ENCODE measurements around the gene PRRG2.
A peak's percentile ranks its signal among the peaks of the same experiment; 100 is the strongest.
"Not testable (repeated sequence)": the region's sequence is repeated elsewhere in the genome, so short reads cannot be mapped to it uniquely, and the experiment has no call there.

Gene PRRG2

DNA sequence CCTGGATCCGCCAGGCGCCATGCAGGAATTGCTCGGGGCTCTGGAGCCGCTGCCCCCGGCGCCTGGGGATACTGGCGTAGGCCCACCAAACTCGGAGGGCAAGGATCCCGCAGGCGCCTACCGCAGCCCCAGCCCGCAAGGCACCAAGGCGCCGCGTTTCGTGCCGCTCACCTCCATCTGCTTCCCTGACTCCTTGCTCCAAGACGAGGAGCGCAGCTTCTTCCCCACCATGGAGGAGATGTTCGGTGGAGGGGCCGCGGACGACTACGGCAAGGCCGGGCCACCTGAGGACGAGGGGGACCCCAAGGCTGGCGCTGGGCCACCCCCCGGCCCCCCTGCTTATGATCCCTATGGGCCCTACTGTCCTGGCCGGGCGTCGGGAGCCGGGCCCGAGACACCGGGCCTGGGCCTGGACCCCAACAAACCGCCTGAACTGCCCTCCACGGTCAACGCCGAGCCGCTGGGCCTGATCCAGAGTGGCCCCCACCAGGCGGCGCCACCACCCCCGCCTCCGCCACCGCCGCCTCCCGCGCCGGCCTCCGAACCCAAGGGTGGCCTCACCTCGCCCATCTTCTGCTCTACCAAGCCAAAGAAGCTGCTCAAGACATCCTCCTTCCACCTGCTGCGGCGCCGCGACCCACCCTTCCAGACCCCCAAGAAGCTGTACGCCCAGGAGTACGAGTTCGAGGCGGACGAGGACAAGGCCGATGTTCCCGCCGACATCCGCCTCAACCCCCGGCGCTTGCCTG, 16.0 kb downstream of the PRRG2 start:
- DNase-seq (no peak), ATAC-seq (replicated peaks) (no peak)
- Mint-ChIP-seq H3K9me3 (no peaks in the 10 kb centered on the region), H3K27me3 (no peaks in the 10 kb centered on the region), H3K27ac (no peak overlapping the region), H3K4me1 (peaks cover 27 to 46% of the 10 kb centered on the region in 2 donors), H3K4me3 (no peak overlapping the region), H3K36me3 (peaks cover 34 to 50% of the 10 kb centered on the region in 2 donors)

DNA sequence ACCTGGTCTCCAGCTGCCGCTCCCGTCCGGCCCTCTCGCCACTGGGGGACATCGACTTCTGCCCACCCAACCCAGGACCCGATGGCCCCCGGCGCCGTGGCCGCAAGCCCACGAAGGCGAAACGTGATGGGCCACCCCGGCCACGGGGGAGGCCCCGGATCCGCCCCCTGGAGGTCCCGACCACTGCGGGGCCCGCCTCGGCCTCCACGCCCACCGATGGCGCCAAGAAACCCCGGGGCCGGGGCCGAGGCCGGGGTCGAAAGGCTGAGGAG, 16.5 kb downstream of the PRRG2 start:
- no peak overlapping the region for H3K4me3 Mint-ChIP-seq
- no peak overlapping the region for H3K27ac Mint-ChIP-seq
- DNase-seq (no peak), ATAC-seq (replicated peaks) (no peak)
- H3K4me1 Mint-ChIP-seq, result peaks cover 24 to 41% of the 10 kb centered on the region in 2 donors
- no peaks in the 10 kb centered on the region for H3K9me3 Mint-ChIP-seq
- no peaks in the 10 kb centered on the region for H3K27me3 Mint-ChIP-seq
- peaks cover 34 to 47% of the 10 kb centered on the region in 2 donors for H3K36me3 Mint-ChIP-seq

GRCh38 chr19:49599378-49600295, 18.5 kb downstream of the PRRG2 start:
- peaks cover 8 to 21% of the 10 kb centered on the region in 2 donors for H3K4me1 Mint-ChIP-seq

GRCh38 chr19:49601482-49602038, 20.4 kb downstream of the PRRG2 start:
- no peak for ATAC-seq (replicated peaks)
- H3K36me3 Mint-ChIP-seq, result peaks cover 26 to 32% of the 10 kb centered on the region in 2 donors
- H3K27me3 Mint-ChIP-seq, result no peaks in the 10 kb centered on the region
- no peaks in the 10 kb centered on the region for H3K9me3 Mint-ChIP-seq
- no peak overlapping the region for H3K4me3 Mint-ChIP-seq
- H3K27ac Mint-ChIP-seq, result no peak overlapping the region
- no peak for DNase-seq
- peaks cover 8 to 18% of the 10 kb centered on the region in 2 donors for H3K4me1 Mint-ChIP-seq

More at GRCh38 chr19:49599378-49600295, 18.5 kb downstream of the PRRG2 start:
- no peak overlapping the region for H3K4me3 Mint-ChIP-seq
- H3K9me3 Mint-ChIP-seq, result no peaks in the 10 kb centered on the region
- peak in 1 of 2 donors; percentile 14 for ATAC-seq (replicated peaks)
- peaks cover 32 to 39% of the 10 kb centered on the region in 2 donors for H3K36me3 Mint-ChIP-seq
- peak overlapping the region; percentile 83 for H3K27ac Mint-ChIP-seq
- DNase-seq, result no peak
- no peaks in the 10 kb centered on the region for H3K27me3 Mint-ChIP-seq

DNA sequence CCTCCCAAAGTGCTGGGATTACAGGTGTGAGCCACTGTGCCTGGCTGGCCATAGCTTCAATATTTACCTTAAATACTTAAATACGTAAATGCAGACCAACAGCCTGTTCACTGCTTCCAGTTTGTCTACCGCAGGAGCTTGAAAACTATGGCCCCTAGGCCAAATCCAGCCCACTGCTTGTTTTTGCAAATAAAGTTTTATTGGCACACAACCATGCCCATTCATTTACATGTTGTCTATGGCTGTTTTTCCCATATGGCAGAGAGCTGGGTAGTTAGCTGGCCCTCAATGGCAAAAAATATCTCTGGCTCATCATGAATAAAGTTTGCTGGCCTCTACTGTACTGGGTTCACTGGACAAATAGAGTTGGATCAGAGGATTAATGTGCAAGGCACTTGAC, 21.7 kb downstream of the PRRG2 start:
- DNase-seq, result no peak

DNA sequence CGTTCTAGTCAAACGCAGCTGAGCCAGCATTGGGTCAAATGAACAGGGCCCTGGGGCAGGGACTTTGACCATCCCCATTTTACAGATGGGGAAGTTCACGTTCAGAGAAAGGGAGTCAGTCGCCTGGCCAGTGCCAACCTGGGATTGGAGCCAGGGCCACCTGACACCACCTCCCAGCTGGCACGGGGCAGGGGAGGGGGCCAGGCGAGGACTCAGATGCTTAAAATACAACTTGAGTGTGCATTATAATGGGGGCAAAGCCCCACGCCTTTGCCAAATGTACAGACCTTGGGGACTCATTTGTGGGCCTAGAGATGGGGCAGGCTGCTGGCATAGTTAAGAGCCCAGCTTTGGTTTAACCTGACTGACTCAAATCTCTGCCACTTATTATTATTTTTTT, 24.5 kb downstream of the PRRG2 start:
- no peak overlapping the region for H3K4me3 Mint-ChIP-seq
- no peak for ATAC-seq (replicated peaks)
- H3K27ac Mint-ChIP-seq, result no peak overlapping the region
- peaks cover 5 to 7% of the 10 kb centered on the region in 2 donors for H3K4me1 Mint-ChIP-seq
- no peaks in the 10 kb centered on the region for H3K27me3 Mint-ChIP-seq
- no peaks in the 10 kb centered on the region for H3K9me3 Mint-ChIP-seq
- DNase-seq, result no peak
- peaks cover 24 to 30% of the 10 kb centered on the region in 2 donors for H3K36me3 Mint-ChIP-seq

More for the DNA sequence above, 21.7 kb downstream of the PRRG2 start:
- no peak for ATAC-seq (replicated peaks)
- H3K27me3 Mint-ChIP-seq, result no peaks in the 10 kb centered on the region
- H3K4me3 Mint-ChIP-seq, result no peak overlapping the region
- peaks cover 26 to 32% of the 10 kb centered on the region in 2 donors for H3K36me3 Mint-ChIP-seq
- H3K27ac Mint-ChIP-seq, result no peak overlapping the region
- H3K4me1 Mint-ChIP-seq, result peaks cover 8 to 18% of the 10 kb centered on the region in 2 donors
- no peaks in the 10 kb centered on the region for H3K9me3 Mint-ChIP-seq

GRCh38 chr19:49609499-49610092, 28.5 kb downstream of the PRRG2 start:
- Mint-ChIP-seq H3K4me3 (no peak overlapping the region), H3K4me1 (peaks cover 0 to 8% of the 10 kb centered on the region in 2 donors), H3K27me3 (no peaks in the 10 kb centered on the region), H3K27ac (no peak overlapping the region), H3K9me3 (no peaks in the 10 kb centered on the region), H3K36me3 (peaks cover 22 to 37% of the 10 kb centered on the region in 2 donors)
- ATAC-seq (replicated peaks), result no peak
- DNase-seq, result no peak

DNA sequence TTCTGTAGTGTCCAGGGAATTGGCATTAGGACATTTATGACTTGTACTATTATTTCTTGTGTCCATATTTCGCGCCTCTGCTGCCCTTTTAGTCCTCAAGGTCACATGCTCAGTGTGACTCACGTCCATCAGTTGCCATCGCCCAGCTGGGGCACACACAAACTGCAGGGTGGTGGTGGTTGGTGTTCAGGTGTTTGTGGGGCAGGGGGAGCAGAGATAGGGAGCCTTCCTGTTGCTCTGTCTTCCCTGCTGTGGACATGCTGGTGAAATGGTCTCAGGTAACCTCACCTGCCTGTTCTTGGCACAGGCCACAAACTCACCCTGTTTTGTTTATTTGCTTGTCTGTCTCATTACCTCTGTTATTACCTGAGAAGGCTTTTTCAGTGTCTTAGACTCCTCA, 32.3 kb downstream of the PRRG2 start:
- ATAC-seq (replicated peaks) (no peak), DNase-seq (no peak)
- peaks cover 0 to 8% of the 10 kb centered on the region in 2 donors for H3K4me1 Mint-ChIP-seq
- peaks cover 48 to 65% of the 10 kb centered on the region in 2 donors for H3K36me3 Mint-ChIP-seq
- no peaks in the 10 kb centered on the region for H3K27me3 Mint-ChIP-seq
- no peak overlapping the region for H3K27ac Mint-ChIP-seq
- no peaks in the 10 kb centered on the region for H3K9me3 Mint-ChIP-seq
- peak overlapping the region in 1 of 2 donors; percentile 53 for H3K4me3 Mint-ChIP-seq

DNA sequence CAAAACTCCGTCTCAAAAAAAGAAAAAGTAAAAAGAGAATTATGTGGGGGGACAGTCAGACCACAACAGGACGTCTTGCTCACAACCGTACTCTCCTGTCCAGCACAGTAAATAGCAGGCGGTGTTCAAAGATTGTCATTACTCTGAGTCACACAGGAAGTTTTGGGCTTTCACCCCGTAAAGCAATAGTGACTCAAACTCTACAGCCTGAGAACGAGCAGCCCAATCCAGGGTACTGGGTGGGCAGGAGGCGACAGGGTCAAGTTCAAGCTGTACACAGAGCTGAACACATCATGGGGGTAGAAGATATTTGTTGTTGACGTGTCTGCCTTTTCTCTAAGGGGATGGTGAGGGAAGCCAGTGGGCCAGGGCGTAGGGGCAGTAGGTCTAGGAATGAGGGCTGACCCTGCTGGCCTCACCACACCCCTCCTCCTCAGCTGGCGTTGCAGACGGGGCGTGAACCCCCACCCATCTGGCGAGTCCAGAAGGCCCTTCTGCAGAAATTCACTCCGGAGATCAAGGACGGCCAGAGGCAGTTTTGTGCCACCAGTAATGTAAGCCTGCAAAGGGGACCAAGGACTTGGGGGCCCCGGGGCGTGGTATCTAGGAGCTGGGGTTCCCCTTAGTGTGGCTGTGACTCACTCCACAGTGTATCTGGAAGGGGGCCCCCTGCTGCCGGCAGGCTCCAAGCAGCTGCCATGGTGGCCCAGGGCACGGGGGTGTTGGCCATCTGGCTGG, 33.1 kb downstream of the PRRG2 start:
- DNase-seq (no peak), ATAC-seq (replicated peaks) (no peak)
- H3K9me3 Mint-ChIP-seq, result no peaks in the 10 kb centered on the region
- H3K36me3 Mint-ChIP-seq, result peaks cover 48 to 65% of the 10 kb centered on the region in 2 donors
- peak overlapping the region in 1 of 2 donors; percentile 7 for H3K4me3 Mint-ChIP-seq
- H3K27me3 Mint-ChIP-seq, result no peaks in the 10 kb centered on the region
- peak overlapping the region; percentile 79 for H3K27ac Mint-ChIP-seq
- peaks cover 0 to 8% of the 10 kb centered on the region in 2 donors for H3K4me1 Mint-ChIP-seq

- H3K9me3 Mint-ChIP-seq, result no peaks in the 10 kb centered on the region
- no peak for DNase-seq
- no peaks in the 10 kb centered on the region for H3K27me3 Mint-ChIP-seq
- peaks cover 0 to 6% of the 10 kb centered on the region in 2 donors for H3K4me1 Mint-ChIP-seq
- ATAC-seq (replicated peaks), result no peak
- H3K27ac Mint-ChIP-seq, result no peak overlapping the region
- H3K36me3 Mint-ChIP-seq, result peaks cover 45 to 66% of the 10 kb centered on the region in 2 donors
- H3K4me3 Mint-ChIP-seq, result no peak overlapping the region
These were observed 34.7 kb downstream of the PRRG2 start for GRCh38 chr19:49615861-49616260.

GRCh38 chr19:49616532-49616931, 35.4 kb downstream of the PRRG2 start:
- Mint-ChIP-seq H3K27me3 (no peaks in the 10 kb centered on the region), H3K4me1 (peaks cover 0 to 9% of the 10 kb centered on the region in 2 donors), H3K27ac (no peak overlapping the region), H3K9me3 (no peaks in the 10 kb centered on the region), H3K36me3 (peaks cover 49 to 67% of the 10 kb centered on the region in 2 donors), H3K4me3 (no peak overlapping the region)
- DNase-seq (no peak), ATAC-seq (replicated peaks) (no peak)

DNA sequence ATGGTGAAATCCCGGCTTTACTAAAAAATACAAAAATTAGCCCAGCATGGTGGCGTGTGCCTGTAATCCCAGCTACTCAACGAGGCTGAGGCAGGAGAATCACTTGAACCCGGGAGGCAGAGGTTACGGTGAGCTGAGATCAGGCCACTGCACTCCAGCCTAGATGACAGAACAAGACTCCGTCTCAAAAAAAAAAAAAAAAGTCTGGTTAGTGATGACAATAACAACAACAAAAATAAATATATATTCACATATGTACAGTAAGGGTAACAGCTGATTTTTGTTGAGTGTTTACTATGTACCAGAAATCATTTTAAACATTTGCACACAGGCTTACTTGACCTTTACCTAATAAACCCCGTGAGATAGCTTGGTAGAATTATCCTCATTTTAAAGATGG, 35.8 kb downstream of the PRRG2 start:
- H3K9me3 Mint-ChIP-seq, result no peaks in the 10 kb centered on the region
- peaks cover 50 to 71% of the 10 kb centered on the region in 2 donors for H3K36me3 Mint-ChIP-seq
- H3K4me1 Mint-ChIP-seq, result peaks cover 0 to 9% of the 10 kb centered on the region in 2 donors
- no peak overlapping the region for H3K4me3 Mint-ChIP-seq
- ATAC-seq (replicated peaks) (no peak), DNase-seq (no peak)
- H3K27ac Mint-ChIP-seq, result no peak overlapping the region
- H3K27me3 Mint-ChIP-seq, result no peaks in the 10 kb centered on the region

- H3K9me3 Mint-ChIP-seq; H3K4me1 Mint-ChIP-seq; DNase-seq; ATAC-seq (replicated peaks); H3K27me3 Mint-ChIP-seq; H3K4me3 Mint-ChIP-seq: not testable (repeated sequence)
- Mint-ChIP-seq H3K36me3 (peaks cover 53 to 74% of the 10 kb centered on the region in 2 donors), H3K27ac (peak overlapping the region; percentile 9)
These were observed 36.7 kb downstream of the PRRG2 start for GRCh38 chr19:49617860-49618259.

All from stimulated activated naive B cell treated with anti-CD40 and anti-IgM and Interleukin-4, amounts not matched to agents 10 μg/mL and 1 μg/mL and 100 μg/mL, for 72 hours (primary cell).